Measurements from ENCODE around the gene SH3BGRL3. TPM values are rescaled to one million over a fixed set of nuclear protein-coding genes. Genes with fewer than 3 reads are reported as not detected.

Gene SH3BGRL3
- total RNA-seq, 2 donors from 2014 or later: 79.2 to 137 TPM

- DNase-seq (ENCODE audit: low spot score): no peak
- no peaks in the 10 kb centered on the region for H3K27me3 ChIP-seq (replicated peaks; ENCODE audit: insufficient read depth)
- no peak for ATAC-seq (ENCODE audit: insufficient number of reproducible peaks, low FRiP score, low read depth)
- no peaks in the 10 kb centered on the region for H3K9me3 ChIP-seq
- H3K36me3 ChIP-seq: no peaks in the 10 kb centered on the region
- no peak overlapping the region for H3K27ac ChIP-seq
- no peak overlapping the region for H3K4me3 ChIP-seq
- no peak for TF ChIP-seq CTCF (IDR thresholded peaks at IDR 0.05)
- H3K4me1 ChIP-seq (ENCODE audit: control insufficient read depth in 1 of 2, low read depth in 2 of 2): peaks cover 0 to 2% of the 10 kb centered on the region in 2 donors
These were observed 14.1 kb downstream of the SH3BGRL3 start for GRCh38 chr1:26293911-26294463.

GRCh38 chr1:26295194-26296138 lies 15.6 kb downstream of the SH3BGRL3 start:
- H3K27ac ChIP-seq: no peak overlapping the region
- DNase-seq (ENCODE audit: low spot score) (no peak), ATAC-seq (ENCODE audit: insufficient number of reproducible peaks, low FRiP score, low read depth) (no peak)
- TF ChIP-seq CTCF (IDR thresholded peaks at IDR 0.05): no peak
- no peaks in the 10 kb centered on the region for H3K36me3 ChIP-seq
- no peaks in the 10 kb centered on the region for H3K27me3 ChIP-seq (replicated peaks; ENCODE audit: insufficient read depth)
- no peaks in the 10 kb centered on the region for H3K4me1 ChIP-seq (ENCODE audit: control insufficient read depth in 1 of 2, low read depth in 2 of 2)
- no peaks in the 10 kb centered on the region for H3K9me3 ChIP-seq
- H3K4me3 ChIP-seq: no peak overlapping the region

DNA sequence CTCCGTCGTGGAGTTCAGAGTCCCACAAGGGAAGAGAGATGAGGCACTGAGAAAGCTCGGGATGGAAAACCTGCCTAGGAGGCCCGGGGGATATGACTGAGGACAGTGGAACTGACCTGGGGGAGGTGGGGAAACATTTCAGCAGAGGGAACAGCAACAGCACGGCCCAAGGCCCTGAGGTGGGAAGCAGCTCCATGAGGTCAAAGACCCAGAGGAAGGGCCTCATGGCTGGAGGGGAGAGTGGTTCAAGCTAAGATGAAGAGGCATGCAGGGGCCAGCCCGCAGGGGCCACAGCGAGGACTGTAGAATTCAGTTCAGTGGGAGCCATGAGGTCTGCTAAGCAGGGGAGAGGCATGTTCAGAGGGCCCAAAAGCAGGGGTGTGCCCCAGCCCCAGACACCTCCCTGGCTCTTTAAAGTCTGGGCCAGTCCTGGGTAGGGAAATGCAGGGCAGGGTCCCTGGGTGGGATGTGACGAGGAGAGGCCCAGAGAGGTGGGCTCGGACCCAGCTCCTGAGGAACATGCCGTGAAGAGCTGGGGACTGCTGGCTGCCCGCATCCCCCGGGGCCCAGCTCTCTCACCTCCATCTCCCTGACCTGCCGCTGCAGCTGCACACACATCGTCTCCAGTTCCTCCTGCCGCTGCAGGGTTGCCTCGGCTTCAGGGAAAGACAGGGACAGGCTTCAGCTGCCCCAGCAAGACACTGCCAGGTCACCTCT lies 16.6 kb downstream of the SH3BGRL3 start:
- H3K4me3 ChIP-seq: no peak overlapping the region
- H3K27ac ChIP-seq: no peak overlapping the region

GRCh38 chr1:26297057-26297790 lies 17.3 kb downstream of the SH3BGRL3 start:
- TF ChIP-seq CTCF (IDR thresholded peaks at IDR 0.05): no peak
- Histone ChIP-seq H3K36me3 (peaks cover 2% of the 10 kb centered on the region), H3K9me3 (no peaks in the 10 kb centered on the region), H3K27me3 (replicated peaks; ENCODE audit: insufficient read depth) (no peaks in the 10 kb centered on the region), H3K4me1 (ENCODE audit: control insufficient read depth in 1 of 2, low read depth in 2 of 2) (no peaks in the 10 kb centered on the region), H3K27ac (no peak overlapping the region), H3K4me3 (no peak overlapping the region)
- DNase-seq (ENCODE audit: low spot score) (no peak), ATAC-seq (ENCODE audit: insufficient number of reproducible peaks, low FRiP score, low read depth) (no peak)

More for the DNA sequence above, 16.6 kb downstream of the SH3BGRL3 start:
- no peaks in the 10 kb centered on the region for H3K4me1 ChIP-seq (ENCODE audit: control insufficient read depth in 1 of 2, low read depth in 2 of 2)
- no peak for TF ChIP-seq CTCF (IDR thresholded peaks at IDR 0.05)
- ATAC-seq (ENCODE audit: insufficient number of reproducible peaks, low FRiP score, low read depth): no peak
- no peaks in the 10 kb centered on the region for H3K9me3 ChIP-seq
- peaks cover 2% of the 10 kb centered on the region for H3K36me3 ChIP-seq
- DNase-seq (ENCODE audit: low spot score): no peak
- no peaks in the 10 kb centered on the region for H3K27me3 ChIP-seq (replicated peaks; ENCODE audit: insufficient read depth)

Data from thoracic aorta (tissue), 2 donors.